ENCODE data around the gene FMN1.

The FMN1 gene

GRCh38 chr15:32877252-32878019, 317.1 kb downstream of the FMN1 start:
- H3K27ac ChIP-seq = no peak overlapping the region
- DNase-seq (ENCODE audit: low spot score) = no peak
- no peak for TF ChIP-seq CTCF (conservative IDR thresholded peaks at IDR 0.05; ENCODE audit: low read depth)
- CTCF ChIA-PET = no interaction called here
- POLR2A ChIA-PET (ENCODE audit: low non-redundant PET) = no interaction called here

- ChIA-PET CTCF (no interaction called here), POLR2A (ENCODE audit: low non-redundant PET) (no interaction called here)
- H3K27ac ChIP-seq = no peak overlapping the region
- TF ChIP-seq CTCF (conservative IDR thresholded peaks at IDR 0.05; ENCODE audit: low read depth) = no peak
- DNase-seq (ENCODE audit: low spot score) = no peak
Observed at GRCh38 chr15:32873284-32874114, 321.0 kb downstream of the FMN1 start.

- ChIA-PET CTCF (no interaction called here), POLR2A (ENCODE audit: low non-redundant PET) (no interaction called here)
- no peak overlapping the region for H3K27ac ChIP-seq
- no peak for TF ChIP-seq CTCF (conservative IDR thresholded peaks at IDR 0.05; ENCODE audit: low read depth)
- DNase-seq (ENCODE audit: low spot score) = no peak
Observed at GRCh38 chr15:32872621-32873283, 321.8 kb downstream of the FMN1 start.

GRCh38 chr15:32871883-32872282, 322.6 kb downstream of the FMN1 start:
- no peak for DNase-seq (ENCODE audit: low spot score)
- POLR2A ChIA-PET (ENCODE audit: low non-redundant PET) = no interaction called here
- CTCF ChIA-PET = no interaction called here

GRCh38 chr15:32870240-32871033, 324.1 kb downstream of the FMN1 start:
- ChIA-PET POLR2A (ENCODE audit: low non-redundant PET) (no interaction called here), CTCF (no interaction called here)
- no peak overlapping the region for H3K27ac ChIP-seq
- DNase-seq (ENCODE audit: low spot score) = peak; percentile 59
- TF ChIP-seq CTCF (conservative IDR thresholded peaks at IDR 0.05; ENCODE audit: low read depth) = no peak

More at GRCh38 chr15:32871883-32872282, 322.6 kb downstream of the FMN1 start:
- no peak overlapping the region for H3K27ac ChIP-seq
- no peak for TF ChIP-seq CTCF (conservative IDR thresholded peaks at IDR 0.05; ENCODE audit: low read depth)

GRCh38 chr15:32869776-32870175, 324.7 kb downstream of the FMN1 start:
- no peak for TF ChIP-seq CTCF (conservative IDR thresholded peaks at IDR 0.05; ENCODE audit: low read depth)
- H3K27ac ChIP-seq = no peak overlapping the region
- ChIA-PET POLR2A (ENCODE audit: low non-redundant PET) (no interaction called here), CTCF (no interaction called here)
- no peak for DNase-seq (ENCODE audit: low spot score)
